ENCODE data around the gene ACER2.

Gene ACER2

GRCh38 chr9:19486803-19487202, 78.0 kb downstream of the ACER2 start:
- no peak for DNase-seq (ENCODE audit: low read depth in 2 of 2)

- no peak for DNase-seq (ENCODE audit: low read depth in 2 of 2)
Measured at GRCh38 chr9:19488721-19489120, 79.9 kb downstream of the ACER2 start.

GRCh38 chr9:19490269-19490668, 81.5 kb downstream of the ACER2 start:
- DNase-seq (ENCODE audit: low read depth in 2 of 2): no peak

GRCh38 chr9:19490828-19491227, 82.0 kb downstream of the ACER2 start:
- no peak for DNase-seq (ENCODE audit: low read depth in 2 of 2)

GRCh38 chr9:19492775-19493173, 84.0 kb downstream of the ACER2 start:
- no peak for DNase-seq (ENCODE audit: low read depth in 2 of 2)

GRCh38 chr9:19493174-19493811, 84.5 kb downstream of the ACER2 start:
- no peak for DNase-seq (ENCODE audit: low read depth in 2 of 2)

GRCh38 chr9:19493876-19494275, 85.1 kb downstream of the ACER2 start:
- DNase-seq (ENCODE audit: low read depth in 2 of 2): no peak

- DNase-seq (ENCODE audit: low read depth in 2 of 2): no peak
Measured at GRCh38 chr9:19495186-19496028, 86.6 kb downstream of the ACER2 start.

GRCh38 chr9:19496321-19497050, 87.7 kb downstream of the ACER2 start:
- no peak for DNase-seq (ENCODE audit: low read depth in 2 of 2)

- DNase-seq (ENCODE audit: low read depth in 2 of 2): no peak
Measured at GRCh38 chr9:19497276-19497675, 88.5 kb downstream of the ACER2 start.

GRCh38 chr9:19498015-19498414, 89.2 kb downstream of the ACER2 start:
- no peak for DNase-seq (ENCODE audit: low read depth in 2 of 2)

Data from stimulated activated CD8-positive, alpha-beta memory T cell treated with anti-CD3 and anti-CD28 coated beads, Interleukin-7, amount 100 ng/mL, for 4 hours (primary cell).